SK-N-SH (cell line): ENCODE measurements around the gene MAP3K7CL. TPM values are rescaled to one million over a fixed set of nuclear protein-coding genes. Genes with fewer than 3 reads are reported as not detected.
A peak's percentile ranks its signal among the peaks of the same experiment; 100 is the strongest.

Source experiments
- CTCF ChIA-PET: fragments of 300-600, 350-600 bp; formaldehyde crosslinking; extraction: SDS; loops from one replicate; lab custom pipeline; 2021; lab: Yijun Ruan, JAX
- POLR2A ChIA-PET: fragments of 350-600 bp; sonication (Branson Sonifier 250); formaldehyde crosslinking; extraction: SDS; loops from one replicate; lab custom pipeline; 2020; ENCODE audit warnings: antibody characterized with exemption, inconsistent platforms; lab: Yijun Ruan, JAX
- DNase-seq: peaks from one replicate; pipeline ENCODE4 v3.0.0; 2012
- H2AFZ ChIP-seq: fragments of 200-600 bp; sonication (generic); 2 replicates; pipeline ENCODE4 v1.8.1; 2016; ENCODE audit warnings: antibody characterized with exemption, mild to moderate bottlenecking, low read depth
- H3F3A ChIP-seq: fragments of 200-600 bp; sonication (generic); replicated peaks from 2 replicates; pipeline ENCODE3; 2016; ENCODE audit warnings: antibody characterized with exemption, mild to moderate bottlenecking; ENCODE audit not compliant: insufficient read depth
- H3K27ac ChIP-seq, 2 experiments: fragments of 200-500 bp in 1 of 2; fragments of 200-600 bp in 1 of 2; sonication (Bioruptor generic) in 1 of 2; sonication (generic), shearing (Covaris generic) in 1 of 2; 2 replicates each; pipeline versions ENCODE4 v1.5.1 to v1.6.1; 2014 to 2016; ENCODE audit warnings: low read depth in 2 of 2, inconsistent platforms in 1 of 2, low read length in 1 of 2, mild to moderate bottlenecking in 1 of 2, mixed read lengths in 1 of 2
- H3K27me3 ChIP-seq: fragments of 200-600 bp; sonication (generic), shearing (Covaris generic); 2 replicates; pipeline ENCODE4 v1.6.1; 2016; ENCODE audit warnings: mixed run types; ENCODE audit not compliant: insufficient read depth
- H3K36me3 ChIP-seq, 2 experiments: fragments of 200-500 bp in 1 of 2; fragments of 200-600 bp in 1 of 2; sonication (Bioruptor generic) in 1 of 2; sonication (generic) in 1 of 2; replicated peaks in 1 of 2; 2 replicates each; pipeline versions ENCODE3 to v1.5.1; 2014 to 2016; ENCODE audit warnings: low read length in 1 of 2, mild to moderate bottlenecking in 1 of 2; ENCODE audit not compliant: insufficient read depth in 2 of 2, control insufficient read depth in 1 of 2
- H3K4me1 ChIP-seq, 2 experiments: fragments of 200-500 bp in 1 of 2; fragments of 200-600 bp in 1 of 2; sonication (Bioruptor generic) in 1 of 2; sonication (generic), shearing (Covaris generic) in 1 of 2; 2 replicates each; pipeline versions ENCODE4 v1.5.1 to v1.6.1; 2014 to 2016; ENCODE audit warnings: low read depth in 1 of 2, low read length in 1 of 2, mixed run types in 1 of 2; ENCODE audit not compliant: insufficient read depth in 2 of 2, control insufficient read depth in 1 of 2
- H3K4me2 ChIP-seq: fragments of 200-600 bp; sonication (generic), shearing (Covaris generic); 2 replicates; pipeline ENCODE4 v1.6.1; 2017; ENCODE audit warnings: mixed run types
- H3K4me3 ChIP-seq, 2 experiments: fragments of 200-500 bp in 1 of 2; fragments of 200-600 bp in 1 of 2; sonication (Bioruptor generic) in 1 of 2; sonication (generic), shearing (Covaris generic) in 1 of 2; 2 replicates each; pipeline versions ENCODE4 v1.5.1 to v1.8.1; 2014 to 2016; ENCODE audit warnings: low read depth in 2 of 2, inconsistent platforms in 1 of 2, low read length in 1 of 2, mild to moderate bottlenecking in 1 of 2, mixed read lengths in 1 of 2, moderate library complexity in 1 of 2
- H3K79me2 ChIP-seq: fragments of 200-600 bp; sonication (generic); 2 replicates; pipeline ENCODE4 v1.8.1; 2017; ENCODE audit warnings: mild to moderate bottlenecking; ENCODE audit not compliant: insufficient read depth
- H3K9ac ChIP-seq: fragments of 200-600 bp; sonication (generic); 2 replicates; pipeline ENCODE4 v1.6.1; 2017; ENCODE audit warnings: mixed run types
- H3K9me2 ChIP-seq: fragments of 200-600 bp; sonication (generic); 2 replicates; pipeline ENCODE4 v1.6.1; 2017; ENCODE audit warnings: mixed run types
- H3K9me3 ChIP-seq: fragments of 200-600 bp; sonication (generic); 2 replicates; pipeline ENCODE4 v1.6.1; 2017; ENCODE audit warnings: mixed run types, mild to moderate bottlenecking, moderate library complexity
- H4K20me1 ChIP-seq: fragments of 200-600 bp; sonication (generic); 2 replicates; pipeline ENCODE4 v1.6.1; 2017; ENCODE audit warnings: mild to moderate bottlenecking, mixed run types; ENCODE audit not compliant: insufficient read depth
- CHD2 ChIP-seq: fragments of 150-350 bp; IDR thresholded peaks from 2 replicates; pipeline ENCODE4 v1.6.1; 2018; ENCODE audit warnings: low read length; ENCODE audit not compliant: partially characterized antibody
- ELF1 ChIP-seq: IDR thresholded peaks from 2 replicates; pipeline ENCODE4 v1.4.0; 2012
- EP300 ChIP-seq, 2 experiments: IDR thresholded peaks; 2 replicates each; pipeline versions ENCODE4 v1.4.0 to v1.6.1; 2012; ENCODE audit warnings: borderline replicate concordance in 1 of 2, low read depth in 1 of 2, low read length in 1 of 2
- EZH2phosphoT487 ChIP-seq: fragments of 200-600 bp; sonication (generic); IDR thresholded peaks from 2 replicates; pipeline ENCODE4 v1.6.1; 2017; ENCODE audit warnings: low read depth, mixed run types, mild to moderate bottlenecking, antibody characterized with exemption, moderate library complexity, borderline replicate concordance
- FOSL2 ChIP-seq: IDR thresholded peaks from 2 replicates; pipeline ENCODE4 v1.4.0; 2012; ENCODE audit warnings: low read depth, mild to moderate bottlenecking, moderate library complexity, borderline replicate concordance
- FOXJ3 ChIP-seq: sonication (generic); formaldehyde crosslinking; IDR thresholded peaks from 2 replicates; pipeline ENCODE4 v1.5.1; 2020; ENCODE audit warnings: mild to moderate bottlenecking, missing genetic modification reagents
- GABPA ChIP-seq: IDR thresholded peaks from 2 replicates; pipeline ENCODE4 v1.4.0; 2012; ENCODE audit warnings: low read depth, mild to moderate bottlenecking
- MEF2A ChIP-seq: IDR thresholded peaks from 2 replicates; pipeline ENCODE4 v1.4.0; 2012; ENCODE audit warnings: low read depth, borderline replicate concordance
- NFIC ChIP-seq: IDR thresholded peaks from 2 replicates; pipeline ENCODE4 v1.4.0; 2012; ENCODE audit warnings: borderline replicate concordance
- NRF1 ChIP-seq: IDR thresholded peaks from 2 replicates; pipeline ENCODE4 v1.6.1; 2012; ENCODE audit warnings: low read depth, mild to moderate bottlenecking, low read length
- RAD21 ChIP-seq: IDR thresholded peaks from 2 replicates; pipeline ENCODE4 v1.6.1; 2012; ENCODE audit warnings: mild to moderate bottlenecking, low read length
- RFX5 ChIP-seq: IDR thresholded peaks from 2 replicates; pipeline ENCODE4 v1.6.1; 2012; ENCODE audit warnings: mild to moderate bottlenecking, improper control_type of control experiment, low read length
- SIN3A ChIP-seq: IDR thresholded peaks from 2 replicates; pipeline ENCODE4 v1.6.1; 2012; ENCODE audit warnings: low read depth, mild to moderate bottlenecking, low read length, moderate library complexity, borderline replicate concordance
- SMC3 ChIP-seq: IDR thresholded peaks from 2 replicates; pipeline ENCODE4 v1.6.1; 2012; ENCODE audit warnings: low read depth, low read length, improper control_type of control experiment
- TAF1 ChIP-seq: IDR thresholded peaks from 2 replicates; pipeline ENCODE4 v1.6.1; 2012; ENCODE audit warnings: low read depth, mild to moderate bottlenecking, low read length, moderate library complexity, borderline replicate concordance
- TCF12 ChIP-seq: IDR thresholded peaks from 2 replicates; pipeline ENCODE4 v1.4.0; 2012
- YY1 ChIP-seq: IDR thresholded peaks from 2 replicates; pipeline ENCODE4 v1.4.0; 2012; ENCODE audit warnings: low read depth, mild to moderate bottlenecking
- WGBS: methylation state at CpG from one replicate; pipeline ENCODE4 v1.1.6; 2017; ENCODE audit warnings: low lambda C conversion rate; 5-methylcytosine and 5-hydroxymethylcytosine counted together
- polyA plus RNA-seq, 3 experiments: library from polyadenylated mRNA; depleted of rRNA; stranded (reverse); fragments of >200 nt; gene quantifications; 2 replicates each; pipeline ENCODE4 v1.2.3, GENCODE V29; 2012
- TF ChIP-seq, protein P1 (sequence below): IDR thresholded peaks from 2 replicates; pipeline ENCODE4 v1.4.0; 2012; ENCODE audit warnings: low read depth, borderline replicate concordance
- TF ChIP-seq, protein P2 (sequence below): IDR thresholded peaks from 2 replicates; pipeline ENCODE4 v1.6.1; 2012; ENCODE audit warnings: mild to moderate bottlenecking, low read depth, low read length, moderate library complexity
- TF ChIP-seq, protein P3 (sequence below): IDR thresholded peaks from 2 replicates; pipeline ENCODE4 v1.4.0; 2012; ENCODE audit warnings: low read depth
- TF ChIP-seq, protein P4 (sequence below): fragments of 150-350 bp; IDR thresholded peaks from 2 replicates; pipeline ENCODE4 v1.6.1; 2017; ENCODE audit warnings: antibody characterized with exemption, low read length, low read depth, borderline replicate concordance
- TF ChIP-seq, protein P5 (sequence below): fragments of 200-600 bp; sonication (generic); IDR thresholded peaks from 2 replicates; pipeline ENCODE4 v1.6.1; 2017; ENCODE audit warnings: antibody characterized with exemption, mild to moderate bottlenecking, moderate library complexity
- TF ChIP-seq, protein P6 (sequence below): fragments of 150-350 bp; IDR thresholded peaks from 2 replicates; pipeline ENCODE4 v1.6.1; 2016; ENCODE audit warnings: mild to moderate bottlenecking, low read depth, low read length

The MAP3K7CL gene
- polyA plus RNA-seq, 1 of the 3 experiments (the other 2 are of a cell fraction) = 2.3 TPM

DNA sequence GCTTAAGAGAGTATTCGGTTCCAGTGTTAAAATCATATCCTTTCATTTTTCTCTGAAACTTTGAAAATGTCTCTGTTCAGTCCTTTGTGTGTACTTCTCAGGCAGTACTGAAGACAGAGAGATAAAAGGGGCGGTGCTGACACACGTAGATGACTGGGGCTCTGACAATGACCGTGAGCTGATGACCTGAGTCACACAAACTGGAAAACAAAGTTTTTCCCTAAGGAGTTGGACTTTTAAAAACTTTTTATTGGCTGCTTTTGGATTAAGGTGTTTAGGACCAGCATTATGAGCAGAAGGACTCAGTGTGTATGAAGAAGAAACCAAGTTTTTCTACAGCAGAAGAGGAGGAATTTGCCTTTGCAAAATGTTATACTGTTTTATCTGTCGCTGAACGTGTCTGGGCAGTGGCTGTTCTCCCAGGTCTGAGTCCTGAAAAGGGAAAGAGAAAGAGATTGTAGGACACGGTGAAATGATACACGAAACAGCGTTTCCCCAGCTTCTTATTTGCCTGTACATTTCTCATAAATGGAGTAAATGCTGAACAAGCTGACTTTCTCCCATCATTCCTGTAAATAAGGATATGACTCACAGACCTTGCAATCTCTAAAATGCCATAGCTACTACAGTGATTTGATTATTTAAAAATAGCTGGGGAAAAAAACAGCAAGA, 51.5 kb downstream of the MAP3K7CL start:
- DNase-seq = no peak
- Histone ChIP-seq H3K36me3 (peaks cover 0 to 4% of the 10 kb centered on the region in 2 experiments), H3K79me2 (peaks cover 7% of the 10 kb centered on the region; the same call in 1 of the 2 replicates), H3K27me3 (no peaks in the 10 kb centered on the region), H3F3A (peaks cover 28% of the 10 kb centered on the region), H3K9me3 (no peaks in the 10 kb centered on the region), H3K9ac (peak overlapping the region; percentile 95), H4K20me1 (no peaks in the 10 kb centered on the region), H3K4me3 (peak overlapping the region; percentile 43 to 65; a peak in 3 of 4 replicates), H3K27ac (peak overlapping the region; percentile 95 to 99), H3K4me2 (peak overlapping the region; percentile 79), H3K4me1 (peaks cover 0 to 15% of the 10 kb centered on the region in 2 experiments; a peak in 2 of 4 replicates), H3K9me2 (no peaks in the 10 kb centered on the region), H2AFZ (peak overlapping the region; percentile 49)
- POLR2A ChIA-PET = no interaction called here
- CTCF ChIA-PET = interaction anchor here (1.3 kb wide), 1 partner anchor 18 kb away, joined by 4 read pairs; no protein-coding TSS in a partner anchor
- 5% methylated on average over 9 of the region's 9 CpGs for WGBS
- TF ChIP-seq CHD2 = no peak
- TF ChIP-seq SIN3A = no peak
- TF ChIP-seq, protein P1, sequence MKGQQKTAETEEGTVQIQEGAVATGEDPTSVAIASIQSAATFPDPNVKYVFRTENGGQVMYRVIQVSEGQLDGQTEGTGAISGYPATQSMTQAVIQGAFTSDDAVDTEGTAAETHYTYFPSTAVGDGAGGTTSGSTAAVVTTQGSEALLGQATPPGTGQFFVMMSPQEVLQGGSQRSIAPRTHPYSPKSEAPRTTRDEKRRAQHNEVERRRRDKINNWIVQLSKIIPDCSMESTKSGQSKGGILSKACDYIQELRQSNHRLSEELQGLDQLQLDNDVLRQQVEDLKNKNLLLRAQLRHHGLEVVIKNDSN = no peak
- TF ChIP-seq, protein P2, sequence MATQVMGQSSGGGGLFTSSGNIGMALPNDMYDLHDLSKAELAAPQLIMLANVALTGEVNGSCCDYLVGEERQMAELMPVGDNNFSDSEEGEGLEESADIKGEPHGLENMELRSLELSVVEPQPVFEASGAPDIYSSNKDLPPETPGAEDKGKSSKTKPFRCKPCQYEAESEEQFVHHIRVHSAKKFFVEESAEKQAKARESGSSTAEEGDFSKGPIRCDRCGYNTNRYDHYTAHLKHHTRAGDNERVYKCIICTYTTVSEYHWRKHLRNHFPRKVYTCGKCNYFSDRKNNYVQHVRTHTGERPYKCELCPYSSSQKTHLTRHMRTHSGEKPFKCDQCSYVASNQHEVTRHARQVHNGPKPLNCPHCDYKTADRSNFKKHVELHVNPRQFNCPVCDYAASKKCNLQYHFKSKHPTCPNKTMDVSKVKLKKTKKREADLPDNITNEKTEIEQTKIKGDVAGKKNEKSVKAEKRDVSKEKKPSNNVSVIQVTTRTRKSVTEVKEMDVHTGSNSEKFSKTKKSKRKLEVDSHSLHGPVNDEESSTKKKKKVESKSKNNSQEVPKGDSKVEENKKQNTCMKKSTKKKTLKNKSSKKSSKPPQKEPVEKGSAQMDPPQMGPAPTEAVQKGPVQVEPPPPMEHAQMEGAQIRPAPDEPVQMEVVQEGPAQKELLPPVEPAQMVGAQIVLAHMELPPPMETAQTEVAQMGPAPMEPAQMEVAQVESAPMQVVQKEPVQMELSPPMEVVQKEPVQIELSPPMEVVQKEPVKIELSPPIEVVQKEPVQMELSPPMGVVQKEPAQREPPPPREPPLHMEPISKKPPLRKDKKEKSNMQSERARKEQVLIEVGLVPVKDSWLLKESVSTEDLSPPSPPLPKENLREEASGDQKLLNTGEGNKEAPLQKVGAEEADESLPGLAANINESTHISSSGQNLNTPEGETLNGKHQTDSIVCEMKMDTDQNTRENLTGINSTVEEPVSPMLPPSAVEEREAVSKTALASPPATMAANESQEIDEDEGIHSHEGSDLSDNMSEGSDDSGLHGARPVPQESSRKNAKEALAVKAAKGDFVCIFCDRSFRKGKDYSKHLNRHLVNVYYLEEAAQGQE = no peak
- no peak for TF ChIP-seq SMC3
- TF ChIP-seq FOXJ3 (CRISPR knock-in tag) = no peak
- peak; percentile 71 for TF ChIP-seq TCF12
- TF ChIP-seq RFX5 = no peak
- TF ChIP-seq MEF2A = peak; percentile 94
- TF ChIP-seq EP300 (IDR thresholded peaks at IDR 0.05; ENCODE audit: borderline replicate concordance in 1 of 2, low read depth in 1 of 2, low read length in 1 of 2) = peak in 1 of 2 experiments; percentile 80; a peak in 2 of 4 replicates
- TF ChIP-seq YY1 = peak; percentile 37; the same call in 1 of the 2 replicates
- TF ChIP-seq, protein P3, sequence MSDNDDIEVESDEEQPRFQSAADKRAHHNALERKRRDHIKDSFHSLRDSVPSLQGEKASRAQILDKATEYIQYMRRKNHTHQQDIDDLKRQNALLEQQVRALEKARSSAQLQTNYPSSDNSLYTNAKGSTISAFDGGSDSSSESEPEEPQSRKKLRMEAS = peak; percentile 44; the same call in 1 of the 2 replicates
- peak; percentile 89 for TF ChIP-seq FOSL2
- TF ChIP-seq NRF1 = no peak
- 0 out of 2 replicates have a peak, but pooled peaks have one; percentile 8 for TF ChIP-seq ELF1
- TF ChIP-seq GABPA = no peak
- no peak for TF ChIP-seq RAD21
- peak; percentile 32; the same call in 1 of the 2 replicates for TF ChIP-seq NFIC
- TF ChIP-seq, protein P4, sequence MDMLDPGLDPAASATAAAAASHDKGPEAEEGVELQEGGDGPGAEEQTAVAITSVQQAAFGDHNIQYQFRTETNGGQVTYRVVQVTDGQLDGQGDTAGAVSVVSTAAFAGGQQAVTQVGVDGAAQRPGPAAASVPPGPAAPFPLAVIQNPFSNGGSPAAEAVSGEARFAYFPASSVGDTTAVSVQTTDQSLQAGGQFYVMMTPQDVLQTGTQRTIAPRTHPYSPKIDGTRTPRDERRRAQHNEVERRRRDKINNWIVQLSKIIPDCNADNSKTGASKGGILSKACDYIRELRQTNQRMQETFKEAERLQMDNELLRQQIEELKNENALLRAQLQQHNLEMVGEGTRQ = no peak
- peak; percentile 68 for TF ChIP-seq TAF1
- TF ChIP-seq, protein P5, sequence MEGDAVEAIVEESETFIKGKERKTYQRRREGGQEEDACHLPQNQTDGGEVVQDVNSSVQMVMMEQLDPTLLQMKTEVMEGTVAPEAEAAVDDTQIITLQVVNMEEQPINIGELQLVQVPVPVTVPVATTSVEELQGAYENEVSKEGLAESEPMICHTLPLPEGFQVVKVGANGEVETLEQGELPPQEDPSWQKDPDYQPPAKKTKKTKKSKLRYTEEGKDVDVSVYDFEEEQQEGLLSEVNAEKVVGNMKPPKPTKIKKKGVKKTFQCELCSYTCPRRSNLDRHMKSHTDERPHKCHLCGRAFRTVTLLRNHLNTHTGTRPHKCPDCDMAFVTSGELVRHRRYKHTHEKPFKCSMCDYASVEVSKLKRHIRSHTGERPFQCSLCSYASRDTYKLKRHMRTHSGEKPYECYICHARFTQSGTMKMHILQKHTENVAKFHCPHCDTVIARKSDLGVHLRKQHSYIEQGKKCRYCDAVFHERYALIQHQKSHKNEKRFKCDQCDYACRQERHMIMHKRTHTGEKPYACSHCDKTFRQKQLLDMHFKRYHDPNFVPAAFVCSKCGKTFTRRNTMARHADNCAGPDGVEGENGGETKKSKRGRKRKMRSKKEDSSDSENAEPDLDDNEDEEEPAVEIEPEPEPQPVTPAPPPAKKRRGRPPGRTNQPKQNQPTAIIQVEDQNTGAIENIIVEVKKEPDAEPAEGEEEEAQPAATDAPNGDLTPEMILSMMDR = no peak
- TF ChIP-seq EZH2phosphoT487 = no peak
- TF ChIP-seq, protein P6, sequence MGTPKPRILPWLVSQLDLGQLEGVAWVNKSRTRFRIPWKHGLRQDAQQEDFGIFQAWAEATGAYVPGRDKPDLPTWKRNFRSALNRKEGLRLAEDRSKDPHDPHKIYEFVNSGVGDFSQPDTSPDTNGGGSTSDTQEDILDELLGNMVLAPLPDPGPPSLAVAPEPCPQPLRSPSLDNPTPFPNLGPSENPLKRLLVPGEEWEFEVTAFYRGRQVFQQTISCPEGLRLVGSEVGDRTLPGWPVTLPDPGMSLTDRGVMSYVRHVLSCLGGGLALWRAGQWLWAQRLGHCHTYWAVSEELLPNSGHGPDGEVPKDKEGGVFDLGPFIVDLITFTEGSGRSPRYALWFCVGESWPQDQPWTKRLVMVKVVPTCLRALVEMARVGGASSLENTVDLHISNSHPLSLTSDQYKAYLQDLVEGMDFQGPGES = no peak
